ENCODE results near the gene MYO3B.

The MYO3B gene

DNA sequence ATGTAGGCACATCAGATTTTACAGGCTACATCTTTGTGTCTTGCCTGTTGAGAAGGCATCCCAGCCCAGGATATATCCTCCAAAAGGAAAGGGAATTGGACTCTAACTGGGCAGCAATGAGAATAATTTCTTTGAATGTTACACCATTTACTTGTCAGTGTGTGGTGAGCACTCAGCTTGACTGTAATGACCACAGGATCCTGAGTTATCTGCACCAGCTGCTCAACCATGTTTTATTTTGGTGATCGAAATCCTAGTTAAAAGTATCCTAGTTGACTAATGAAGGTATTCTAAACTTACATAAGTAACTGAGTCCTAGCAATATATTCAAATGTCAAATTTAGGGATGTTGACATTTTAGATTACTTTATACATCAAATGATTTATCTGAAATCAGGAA, 123.0 kb downstream of the MYO3B start:
- in situ Hi-C loops (cut with MboI; ENCODE audit: low sequenced_read_pairs, unreplicated experiment): no loop called here
- TF ChIP-seq, protein P1, sequence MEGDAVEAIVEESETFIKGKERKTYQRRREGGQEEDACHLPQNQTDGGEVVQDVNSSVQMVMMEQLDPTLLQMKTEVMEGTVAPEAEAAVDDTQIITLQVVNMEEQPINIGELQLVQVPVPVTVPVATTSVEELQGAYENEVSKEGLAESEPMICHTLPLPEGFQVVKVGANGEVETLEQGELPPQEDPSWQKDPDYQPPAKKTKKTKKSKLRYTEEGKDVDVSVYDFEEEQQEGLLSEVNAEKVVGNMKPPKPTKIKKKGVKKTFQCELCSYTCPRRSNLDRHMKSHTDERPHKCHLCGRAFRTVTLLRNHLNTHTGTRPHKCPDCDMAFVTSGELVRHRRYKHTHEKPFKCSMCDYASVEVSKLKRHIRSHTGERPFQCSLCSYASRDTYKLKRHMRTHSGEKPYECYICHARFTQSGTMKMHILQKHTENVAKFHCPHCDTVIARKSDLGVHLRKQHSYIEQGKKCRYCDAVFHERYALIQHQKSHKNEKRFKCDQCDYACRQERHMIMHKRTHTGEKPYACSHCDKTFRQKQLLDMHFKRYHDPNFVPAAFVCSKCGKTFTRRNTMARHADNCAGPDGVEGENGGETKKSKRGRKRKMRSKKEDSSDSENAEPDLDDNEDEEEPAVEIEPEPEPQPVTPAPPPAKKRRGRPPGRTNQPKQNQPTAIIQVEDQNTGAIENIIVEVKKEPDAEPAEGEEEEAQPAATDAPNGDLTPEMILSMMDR (IDR thresholded peaks at IDR 0.05; ENCODE audit: borderline replicate concordance, control extremely low read depth, extremely low read depth, insufficient read depth, missing control alignments): no peak
- no peak for DNase-seq (ENCODE audit: low spot score)

DNA sequence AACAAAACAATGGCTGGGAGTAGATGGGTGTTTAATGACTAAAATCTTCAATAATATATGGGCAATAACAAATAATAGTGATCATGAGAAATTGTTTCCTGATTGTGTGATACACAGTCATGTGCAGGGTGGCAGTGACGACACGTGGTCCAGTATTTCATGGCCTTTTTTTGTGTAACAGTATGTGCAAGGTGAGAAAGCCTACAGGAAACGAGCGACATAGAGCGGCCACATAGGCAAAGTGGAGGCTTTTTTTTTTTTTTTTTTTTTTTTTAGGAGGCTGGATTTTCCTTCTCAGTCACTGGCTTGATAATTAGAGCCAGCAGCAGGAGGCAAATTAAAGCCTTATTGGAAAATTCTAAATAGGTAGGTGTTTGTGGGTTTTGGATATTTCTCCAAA, 123.7 kb downstream of the MYO3B start:
- in situ Hi-C loops (cut with MboI; ENCODE audit: low sequenced_read_pairs, unreplicated experiment): no loop called here
- TF ChIP-seq, protein P1 (IDR thresholded peaks at IDR 0.05; ENCODE audit: borderline replicate concordance, control extremely low read depth, extremely low read depth, insufficient read depth, missing control alignments): no peak
- no peak for DNase-seq (ENCODE audit: low spot score)

DNA sequence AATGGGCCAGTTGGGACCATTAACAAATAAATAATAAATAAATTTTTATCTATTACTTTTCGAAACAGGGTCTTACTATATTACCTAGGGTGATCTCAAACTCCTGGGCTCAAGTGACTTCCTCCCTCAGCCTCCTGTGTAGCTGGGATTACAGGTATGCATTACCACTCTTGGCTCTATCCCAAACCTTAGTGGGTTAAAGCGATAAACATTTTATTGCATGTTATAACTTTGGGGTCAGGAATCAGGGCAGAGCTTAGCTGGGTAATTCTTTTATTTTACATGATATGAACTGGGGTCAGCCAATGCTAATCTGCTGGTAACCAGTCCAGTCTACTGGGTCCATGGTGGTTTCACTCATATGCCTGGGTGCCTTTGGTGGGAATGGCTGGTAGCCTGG, 127.8 kb downstream of the MYO3B start:
- TF ChIP-seq, protein P1 (IDR thresholded peaks at IDR 0.05; ENCODE audit: borderline replicate concordance, control extremely low read depth, extremely low read depth, insufficient read depth, missing control alignments): no peak
- in situ Hi-C loops (cut with MboI; ENCODE audit: low sequenced_read_pairs, unreplicated experiment): no loop called here
- no peak for DNase-seq (ENCODE audit: low spot score)

DNA sequence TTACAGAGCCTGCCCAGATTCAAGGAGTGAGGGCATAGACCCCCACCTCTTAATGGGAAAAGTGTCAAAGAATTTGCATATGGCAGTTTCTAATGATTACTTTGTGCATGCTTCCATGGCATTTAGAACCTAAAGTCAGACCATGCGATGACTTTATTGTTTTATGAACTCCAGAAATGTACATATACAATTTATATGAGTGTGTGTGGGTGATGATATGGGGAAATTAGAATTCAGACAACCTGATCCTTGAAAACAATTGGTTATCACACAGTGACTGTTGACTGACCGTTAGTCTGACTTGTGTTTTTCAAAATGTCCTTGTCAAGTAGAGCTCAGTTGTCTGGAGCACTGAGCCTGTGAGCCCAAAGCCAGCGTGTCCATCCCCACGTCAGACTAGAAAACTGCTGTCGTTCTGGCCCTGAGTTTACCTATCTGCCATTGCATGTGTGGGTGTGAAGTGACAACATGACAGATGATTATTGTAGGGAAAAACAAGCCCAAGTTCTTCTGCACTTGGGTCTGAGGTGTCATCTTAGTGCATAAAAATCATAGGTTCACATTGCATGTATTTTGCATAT, 128.4 kb downstream of the MYO3B start:
- DNase-seq (ENCODE audit: low spot score): no peak
- TF ChIP-seq, protein P1 (IDR thresholded peaks at IDR 0.05; ENCODE audit: borderline replicate concordance, control extremely low read depth, extremely low read depth, insufficient read depth, missing control alignments): no peak
- in situ Hi-C loops (cut with MboI; ENCODE audit: low sequenced_read_pairs, unreplicated experiment): no loop called here

DNA sequence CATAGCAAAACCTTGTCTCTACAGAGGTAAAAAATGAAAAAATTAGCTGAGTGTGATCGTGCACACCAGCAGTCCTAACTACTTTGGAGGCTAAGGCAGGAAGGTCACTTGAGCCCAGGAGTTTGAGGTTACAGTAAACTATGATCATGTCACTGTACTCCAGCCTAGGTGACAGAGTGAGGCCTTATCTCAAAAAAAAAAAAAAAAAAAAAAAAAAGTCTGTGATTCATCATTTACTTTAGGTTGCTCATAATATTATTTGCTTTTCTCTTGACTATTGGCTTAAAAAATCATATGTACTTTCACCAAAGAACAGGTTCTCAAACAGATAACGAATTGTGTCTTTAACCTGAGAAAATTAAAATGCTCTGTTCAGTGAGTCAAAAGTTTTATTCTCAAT, 129.1 kb downstream of the MYO3B start:
- DNase-seq (ENCODE audit: low spot score): no peak
- TF ChIP-seq, protein P1 (IDR thresholded peaks at IDR 0.05; ENCODE audit: borderline replicate concordance, control extremely low read depth, extremely low read depth, insufficient read depth, missing control alignments): no peak
- in situ Hi-C loops (cut with MboI; ENCODE audit: low sequenced_read_pairs, unreplicated experiment): no loop called here

DNA sequence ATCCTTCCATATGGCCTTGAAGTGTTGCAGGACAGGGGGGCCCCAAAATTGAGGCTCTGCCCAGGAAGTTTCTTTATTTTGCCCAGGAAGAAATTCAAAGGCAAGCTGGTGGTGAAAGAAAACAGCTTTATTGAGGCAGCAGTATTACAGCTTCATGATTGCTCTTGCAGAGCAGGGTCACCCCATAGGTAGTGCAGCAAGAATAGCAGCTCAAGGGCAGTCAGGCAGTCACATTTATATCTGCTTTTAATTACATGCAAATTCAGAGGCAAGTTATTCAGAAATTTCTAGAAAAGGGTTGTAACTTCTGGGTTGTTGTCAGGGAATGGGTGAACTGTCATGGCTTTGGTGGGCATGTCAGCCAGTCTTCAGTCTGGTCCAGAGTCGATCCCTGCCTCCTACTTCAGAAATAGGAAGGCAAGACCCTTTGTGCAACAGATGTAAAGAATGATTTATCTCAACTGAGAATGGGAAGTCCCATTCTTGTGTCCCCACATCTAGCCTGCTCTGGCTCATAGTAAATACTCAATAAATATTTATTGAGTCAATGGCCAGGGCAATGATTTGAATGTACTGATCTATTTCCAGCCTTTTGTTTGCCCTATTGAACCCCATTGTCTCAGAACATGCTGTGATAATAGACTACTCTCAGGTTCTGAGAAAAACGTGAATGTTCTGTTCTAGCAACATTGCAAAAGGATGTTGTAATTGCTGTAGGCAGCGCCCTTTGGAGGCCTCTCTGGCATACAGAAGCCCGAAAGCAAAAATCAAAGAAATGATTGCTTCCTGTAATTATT, 129.8 kb downstream of the MYO3B start:
- TF ChIP-seq, protein P1 (IDR thresholded peaks at IDR 0.05; ENCODE audit: borderline replicate concordance, control extremely low read depth, extremely low read depth, insufficient read depth, missing control alignments): no peak
- in situ Hi-C loops (cut with MboI; ENCODE audit: low sequenced_read_pairs, unreplicated experiment): no loop called here

More for the DNA sequence above, 129.8 kb downstream of the MYO3B start:
- DNase-seq (ENCODE audit: low spot score): no peak
